HG03432 (cell line): Measurements from ENCODE around the gene PKP4.

Source experiments
- ATAC-seq: cut with Tn5 transposase; IDR thresholded peaks from one replicate; pipeline ENCODE4 v1.9.1; 2021; ENCODE audit warnings: mild to moderate bottlenecking, moderate library complexity; ENCODE audit not compliant: unreplicated experiment

PKP4 gene

GRCh38 chr2:158712791-158713522 is 256.2 kb downstream of the PKP4 start:
- ATAC-seq, result no peak

GRCh38 chr2:158713523-158714138 is 256.9 kb downstream of the PKP4 start:
- no peak for ATAC-seq

- ATAC-seq, result no peak
These were observed 257.7 kb downstream of the PKP4 start for GRCh38 chr2:158714420-158714819.

- ATAC-seq, result no peak
These were observed 258.6 kb downstream of the PKP4 start for GRCh38 chr2:158715357-158715756.

GRCh38 chr2:158716121-158716791 is 259.5 kb downstream of the PKP4 start:
- no peak for ATAC-seq

GRCh38 chr2:158716921-158717320 is 260.2 kb downstream of the PKP4 start:
- ATAC-seq, result no peak

- no peak for ATAC-seq
These were observed 260.8 kb downstream of the PKP4 start for GRCh38 chr2:158717366-158718195.

- ATAC-seq, result no peak
These were observed 261.4 kb downstream of the PKP4 start for GRCh38 chr2:158718196-158718585.

GRCh38 chr2:158718851-158719250 is 262.1 kb downstream of the PKP4 start:
- no peak for ATAC-seq

- no peak for ATAC-seq
These were observed 262.7 kb downstream of the PKP4 start for GRCh38 chr2:158719403-158719802.

GRCh38 chr2:158722266-158723105 is 265.7 kb downstream of the PKP4 start:
- ATAC-seq, result no peak

GRCh38 chr2:158723181-158723838 is 266.6 kb downstream of the PKP4 start:
- ATAC-seq, result no peak

- no peak for ATAC-seq
These were observed 267.4 kb downstream of the PKP4 start for GRCh38 chr2:158723921-158724802.

- no peak for ATAC-seq
These were observed 268.1 kb downstream of the PKP4 start for GRCh38 chr2:158724803-158725381.

- no peak for ATAC-seq
These were observed 268.7 kb downstream of the PKP4 start for GRCh38 chr2:158725441-158725891.

GRCh38 chr2:158726911-158727592 is 270.3 kb downstream of the PKP4 start:
- ATAC-seq, result no peak

GRCh38 chr2:158728422-158728821 is 271.7 kb downstream of the PKP4 start:
- no peak for ATAC-seq

- ATAC-seq, result no peak
These were observed 272.7 kb downstream of the PKP4 start for GRCh38 chr2:158729451-158729850.
